SK-N-SH (cell line): ENCODE measurements around the gene TGFBR3. TPM values are rescaled to one million over a fixed set of nuclear protein-coding genes. Genes with fewer than 3 reads are reported as not detected.

Experiments
- CTCF ChIA-PET: fragments of 300-600, 350-600 bp; formaldehyde crosslinking; extraction: SDS; loops from one replicate; lab custom pipeline; 2021; lab: Yijun Ruan, JAX
- POLR2A ChIA-PET: fragments of 350-600 bp; sonication (Branson Sonifier 250); formaldehyde crosslinking; extraction: SDS; loops from one replicate; lab custom pipeline; 2020; ENCODE audit warnings: antibody characterized with exemption, inconsistent platforms; lab: Yijun Ruan, JAX
- DNase-seq: peaks from one replicate; pipeline ENCODE4 v3.0.0; 2012
- H2AFZ ChIP-seq: fragments of 200-600 bp; sonication (generic); 2 replicates; pipeline ENCODE4 v1.8.1; 2016; ENCODE audit warnings: antibody characterized with exemption, mild to moderate bottlenecking, low read depth
- H3F3A ChIP-seq: fragments of 200-600 bp; sonication (generic); replicated peaks from 2 replicates; pipeline ENCODE3; 2016; ENCODE audit warnings: antibody characterized with exemption, mild to moderate bottlenecking; ENCODE audit not compliant: insufficient read depth
- H3K27ac ChIP-seq, 2 experiments: fragments of 200-500 bp in 1 of 2; fragments of 200-600 bp in 1 of 2; sonication (Bioruptor generic) in 1 of 2; sonication (generic), shearing (Covaris generic) in 1 of 2; 2 replicates each; pipeline versions ENCODE4 v1.5.1 to v1.6.1; 2014 to 2016; ENCODE audit warnings: low read depth in 2 of 2, inconsistent platforms in 1 of 2, low read length in 1 of 2, mild to moderate bottlenecking in 1 of 2, mixed read lengths in 1 of 2
- H3K27me3 ChIP-seq: fragments of 200-600 bp; sonication (generic), shearing (Covaris generic); 2 replicates; pipeline ENCODE4 v1.6.1; 2016; ENCODE audit warnings: mixed run types; ENCODE audit not compliant: insufficient read depth
- H3K36me3 ChIP-seq, 2 experiments: fragments of 200-500 bp in 1 of 2; fragments of 200-600 bp in 1 of 2; sonication (Bioruptor generic) in 1 of 2; sonication (generic) in 1 of 2; replicated peaks in 1 of 2; 2 replicates each; pipeline versions ENCODE3 to v1.5.1; 2014 to 2016; ENCODE audit warnings: low read length in 1 of 2, mild to moderate bottlenecking in 1 of 2; ENCODE audit not compliant: insufficient read depth in 2 of 2, control insufficient read depth in 1 of 2
- H3K4me1 ChIP-seq, 2 experiments: fragments of 200-500 bp in 1 of 2; fragments of 200-600 bp in 1 of 2; sonication (Bioruptor generic) in 1 of 2; sonication (generic), shearing (Covaris generic) in 1 of 2; 2 replicates each; pipeline versions ENCODE4 v1.5.1 to v1.6.1; 2014 to 2016; ENCODE audit warnings: low read depth in 1 of 2, low read length in 1 of 2, mixed run types in 1 of 2; ENCODE audit not compliant: insufficient read depth in 2 of 2, control insufficient read depth in 1 of 2
- H3K4me2 ChIP-seq: fragments of 200-600 bp; sonication (generic), shearing (Covaris generic); 2 replicates; pipeline ENCODE4 v1.6.1; 2017; ENCODE audit warnings: mixed run types
- H3K4me3 ChIP-seq, 2 experiments: fragments of 200-500 bp in 1 of 2; fragments of 200-600 bp in 1 of 2; sonication (Bioruptor generic) in 1 of 2; sonication (generic), shearing (Covaris generic) in 1 of 2; 2 replicates each; pipeline versions ENCODE4 v1.5.1 to v1.8.1; 2014 to 2016; ENCODE audit warnings: low read depth in 2 of 2, inconsistent platforms in 1 of 2, low read length in 1 of 2, mild to moderate bottlenecking in 1 of 2, mixed read lengths in 1 of 2, moderate library complexity in 1 of 2
- H3K79me2 ChIP-seq: fragments of 200-600 bp; sonication (generic); 2 replicates; pipeline ENCODE4 v1.8.1; 2017; ENCODE audit warnings: mild to moderate bottlenecking; ENCODE audit not compliant: insufficient read depth
- H3K9ac ChIP-seq: fragments of 200-600 bp; sonication (generic); 2 replicates; pipeline ENCODE4 v1.6.1; 2017; ENCODE audit warnings: mixed run types
- H3K9me2 ChIP-seq: fragments of 200-600 bp; sonication (generic); 2 replicates; pipeline ENCODE4 v1.6.1; 2017; ENCODE audit warnings: mixed run types
- H3K9me3 ChIP-seq: fragments of 200-600 bp; sonication (generic); 2 replicates; pipeline ENCODE4 v1.6.1; 2017; ENCODE audit warnings: mixed run types, mild to moderate bottlenecking, moderate library complexity
- H4K20me1 ChIP-seq: fragments of 200-600 bp; sonication (generic); 2 replicates; pipeline ENCODE4 v1.6.1; 2017; ENCODE audit warnings: mild to moderate bottlenecking, mixed run types; ENCODE audit not compliant: insufficient read depth
- FOXM1 ChIP-seq: IDR thresholded peaks from 2 replicates; pipeline ENCODE4 v1.4.0; 2012; ENCODE audit warnings: low read depth, mild to moderate bottlenecking
- JUND ChIP-seq: IDR thresholded peaks from 2 replicates; pipeline ENCODE4 v1.4.0; 2012
- RCOR1 ChIP-seq: fragments of 150-350 bp; IDR thresholded peaks from 2 replicates; pipeline ENCODE4 v1.6.1; 2017; ENCODE audit warnings: antibody characterized with exemption, low read length
- RXRA ChIP-seq: IDR thresholded peaks from 2 replicates; pipeline ENCODE4 v1.4.0; 2012; ENCODE audit warnings: low read depth, mild to moderate bottlenecking, borderline replicate concordance
- SIN3A ChIP-seq: IDR thresholded peaks from 2 replicates; pipeline ENCODE4 v1.6.1; 2012; ENCODE audit warnings: low read depth, mild to moderate bottlenecking, low read length, moderate library complexity, borderline replicate concordance
- TCF12 ChIP-seq: IDR thresholded peaks from 2 replicates; pipeline ENCODE4 v1.4.0; 2012
- TEAD4 ChIP-seq: IDR thresholded peaks from 2 replicates; pipeline ENCODE4 v1.4.0; 2012; ENCODE audit warnings: mild to moderate bottlenecking, borderline replicate concordance; ENCODE audit not compliant: insufficient read depth
- USF1 ChIP-seq: IDR thresholded peaks from 2 replicates; pipeline ENCODE4 v1.4.0; 2012; ENCODE audit warnings: low read depth, borderline replicate concordance
- YY1 ChIP-seq: IDR thresholded peaks from 2 replicates; pipeline ENCODE4 v1.4.0; 2012; ENCODE audit warnings: low read depth, mild to moderate bottlenecking
- WGBS: methylation state at CpG from one replicate; pipeline ENCODE4 v1.1.6; 2017; ENCODE audit warnings: low lambda C conversion rate; 5-methylcytosine and 5-hydroxymethylcytosine counted together
- polyA plus RNA-seq, 3 experiments: library from polyadenylated mRNA; depleted of rRNA; stranded (reverse); fragments of >200 nt; gene quantifications; 2 replicates each; pipeline ENCODE4 v1.2.3, GENCODE V29; 2012
- TF ChIP-seq, protein P1 (sequence below): IDR thresholded peaks from 2 replicates; pipeline ENCODE4; 2012
- TF ChIP-seq, protein P2 (sequence below): fragments of 200-600 bp; sonication (generic); IDR thresholded peaks from 2 replicates; pipeline ENCODE4 v1.6.1; 2017; ENCODE audit warnings: antibody characterized with exemption, mild to moderate bottlenecking, moderate library complexity
- TF ChIP-seq, protein P3 (sequence below): IDR thresholded peaks from 2 replicates; pipeline ENCODE4 v1.6.1; 2012; ENCODE audit warnings: mild to moderate bottlenecking, low read depth, low read length, moderate library complexity
- TF ChIP-seq, protein P4 (sequence below): fragments of 150-350 bp; IDR thresholded peaks from 2 replicates; pipeline ENCODE4 v1.6.1; 2016; ENCODE audit warnings: mild to moderate bottlenecking, low read depth, low read length

Gene TGFBR3
- polyA plus RNA-seq, 1 of the 3 experiments (the other 2 are of a cell fraction), result 0.07 TPM

DNA sequence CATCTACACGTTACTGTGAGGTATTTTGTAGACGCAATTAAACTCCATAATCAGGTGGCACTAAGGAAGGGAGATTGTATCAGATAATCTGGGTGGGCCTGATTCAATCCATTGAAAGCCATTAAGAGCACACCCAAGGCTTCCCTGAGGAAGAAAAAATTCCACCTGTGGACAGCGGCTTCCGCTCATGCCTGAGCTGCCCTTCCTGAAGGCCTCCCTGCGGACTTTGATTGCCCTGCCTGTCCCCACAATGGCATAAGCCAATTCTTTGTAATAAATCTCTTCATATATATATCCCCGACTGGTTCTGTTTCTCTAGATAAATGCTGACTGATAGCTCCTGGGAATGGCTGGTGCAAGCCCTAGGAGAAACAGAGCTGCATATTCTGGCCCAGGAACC is 138.3 kb downstream of the TGFBR3 start:
- no peak for DNase-seq
- Histone ChIP-seq H3K4me3 (no peak overlapping the region), H3K9ac (no peak overlapping the region), H3F3A (no peaks in the 10 kb centered on the region), H3K9me3 (no peaks in the 10 kb centered on the region), H3K27ac (no peak overlapping the region), H3K4me1 (no peaks in the 10 kb centered on the region), H4K20me1 (no peaks in the 10 kb centered on the region), H3K4me2 (no peak overlapping the region), H2AFZ (no peak overlapping the region), H3K9me2 (no peaks in the 10 kb centered on the region), H3K27me3 (peaks cover 23% of the 10 kb centered on the region), H3K79me2 (no peaks in the 10 kb centered on the region), H3K36me3 (no peaks in the 10 kb centered on the region)
- CTCF ChIA-PET, result no interaction called here
- WGBS, result 7% methylated on average over 6 of the region's 6 CpGs
- POLR2A ChIA-PET, result no interaction called here
- TF ChIP-seq, protein P1, sequence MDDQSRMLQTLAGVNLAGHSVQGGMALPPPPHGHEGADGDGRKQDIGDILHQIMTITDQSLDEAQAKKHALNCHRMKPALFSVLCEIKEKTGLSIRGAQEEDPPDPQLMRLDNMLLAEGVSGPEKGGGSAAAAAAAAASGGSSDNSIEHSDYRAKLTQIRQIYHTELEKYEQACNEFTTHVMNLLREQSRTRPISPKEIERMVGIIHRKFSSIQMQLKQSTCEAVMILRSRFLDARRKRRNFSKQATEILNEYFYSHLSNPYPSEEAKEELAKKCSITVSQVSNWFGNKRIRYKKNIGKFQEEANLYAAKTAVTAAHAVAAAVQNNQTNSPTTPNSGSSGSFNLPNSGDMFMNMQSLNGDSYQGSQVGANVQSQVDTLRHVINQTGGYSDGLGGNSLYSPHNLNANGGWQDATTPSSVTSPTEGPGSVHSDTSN, result no peak
- TF ChIP-seq RXRA, result no peak
- TF ChIP-seq TEAD4, result no peak
- TF ChIP-seq YY1, result no peak
- no peak for TF ChIP-seq JUND
- TF ChIP-seq, protein P2, sequence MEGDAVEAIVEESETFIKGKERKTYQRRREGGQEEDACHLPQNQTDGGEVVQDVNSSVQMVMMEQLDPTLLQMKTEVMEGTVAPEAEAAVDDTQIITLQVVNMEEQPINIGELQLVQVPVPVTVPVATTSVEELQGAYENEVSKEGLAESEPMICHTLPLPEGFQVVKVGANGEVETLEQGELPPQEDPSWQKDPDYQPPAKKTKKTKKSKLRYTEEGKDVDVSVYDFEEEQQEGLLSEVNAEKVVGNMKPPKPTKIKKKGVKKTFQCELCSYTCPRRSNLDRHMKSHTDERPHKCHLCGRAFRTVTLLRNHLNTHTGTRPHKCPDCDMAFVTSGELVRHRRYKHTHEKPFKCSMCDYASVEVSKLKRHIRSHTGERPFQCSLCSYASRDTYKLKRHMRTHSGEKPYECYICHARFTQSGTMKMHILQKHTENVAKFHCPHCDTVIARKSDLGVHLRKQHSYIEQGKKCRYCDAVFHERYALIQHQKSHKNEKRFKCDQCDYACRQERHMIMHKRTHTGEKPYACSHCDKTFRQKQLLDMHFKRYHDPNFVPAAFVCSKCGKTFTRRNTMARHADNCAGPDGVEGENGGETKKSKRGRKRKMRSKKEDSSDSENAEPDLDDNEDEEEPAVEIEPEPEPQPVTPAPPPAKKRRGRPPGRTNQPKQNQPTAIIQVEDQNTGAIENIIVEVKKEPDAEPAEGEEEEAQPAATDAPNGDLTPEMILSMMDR, result no peak
- TF ChIP-seq, protein P3, sequence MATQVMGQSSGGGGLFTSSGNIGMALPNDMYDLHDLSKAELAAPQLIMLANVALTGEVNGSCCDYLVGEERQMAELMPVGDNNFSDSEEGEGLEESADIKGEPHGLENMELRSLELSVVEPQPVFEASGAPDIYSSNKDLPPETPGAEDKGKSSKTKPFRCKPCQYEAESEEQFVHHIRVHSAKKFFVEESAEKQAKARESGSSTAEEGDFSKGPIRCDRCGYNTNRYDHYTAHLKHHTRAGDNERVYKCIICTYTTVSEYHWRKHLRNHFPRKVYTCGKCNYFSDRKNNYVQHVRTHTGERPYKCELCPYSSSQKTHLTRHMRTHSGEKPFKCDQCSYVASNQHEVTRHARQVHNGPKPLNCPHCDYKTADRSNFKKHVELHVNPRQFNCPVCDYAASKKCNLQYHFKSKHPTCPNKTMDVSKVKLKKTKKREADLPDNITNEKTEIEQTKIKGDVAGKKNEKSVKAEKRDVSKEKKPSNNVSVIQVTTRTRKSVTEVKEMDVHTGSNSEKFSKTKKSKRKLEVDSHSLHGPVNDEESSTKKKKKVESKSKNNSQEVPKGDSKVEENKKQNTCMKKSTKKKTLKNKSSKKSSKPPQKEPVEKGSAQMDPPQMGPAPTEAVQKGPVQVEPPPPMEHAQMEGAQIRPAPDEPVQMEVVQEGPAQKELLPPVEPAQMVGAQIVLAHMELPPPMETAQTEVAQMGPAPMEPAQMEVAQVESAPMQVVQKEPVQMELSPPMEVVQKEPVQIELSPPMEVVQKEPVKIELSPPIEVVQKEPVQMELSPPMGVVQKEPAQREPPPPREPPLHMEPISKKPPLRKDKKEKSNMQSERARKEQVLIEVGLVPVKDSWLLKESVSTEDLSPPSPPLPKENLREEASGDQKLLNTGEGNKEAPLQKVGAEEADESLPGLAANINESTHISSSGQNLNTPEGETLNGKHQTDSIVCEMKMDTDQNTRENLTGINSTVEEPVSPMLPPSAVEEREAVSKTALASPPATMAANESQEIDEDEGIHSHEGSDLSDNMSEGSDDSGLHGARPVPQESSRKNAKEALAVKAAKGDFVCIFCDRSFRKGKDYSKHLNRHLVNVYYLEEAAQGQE, result no peak
- TF ChIP-seq, protein P4, sequence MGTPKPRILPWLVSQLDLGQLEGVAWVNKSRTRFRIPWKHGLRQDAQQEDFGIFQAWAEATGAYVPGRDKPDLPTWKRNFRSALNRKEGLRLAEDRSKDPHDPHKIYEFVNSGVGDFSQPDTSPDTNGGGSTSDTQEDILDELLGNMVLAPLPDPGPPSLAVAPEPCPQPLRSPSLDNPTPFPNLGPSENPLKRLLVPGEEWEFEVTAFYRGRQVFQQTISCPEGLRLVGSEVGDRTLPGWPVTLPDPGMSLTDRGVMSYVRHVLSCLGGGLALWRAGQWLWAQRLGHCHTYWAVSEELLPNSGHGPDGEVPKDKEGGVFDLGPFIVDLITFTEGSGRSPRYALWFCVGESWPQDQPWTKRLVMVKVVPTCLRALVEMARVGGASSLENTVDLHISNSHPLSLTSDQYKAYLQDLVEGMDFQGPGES, result no peak
- no peak for TF ChIP-seq RCOR1
- TF ChIP-seq TCF12, result no peak
- TF ChIP-seq SIN3A, result no peak
- TF ChIP-seq USF1, result no peak
- TF ChIP-seq FOXM1, result no peak
